ENCODE results near the gene HJURP.
A peak's percentile ranks its signal among the peaks of the same experiment; 100 is the strongest.
"Not testable (repeated sequence)": the region's sequence is repeated elsewhere in the genome, so short reads cannot be mapped to it uniquely, and the experiment has no call there.

Gene HJURP

DNA sequence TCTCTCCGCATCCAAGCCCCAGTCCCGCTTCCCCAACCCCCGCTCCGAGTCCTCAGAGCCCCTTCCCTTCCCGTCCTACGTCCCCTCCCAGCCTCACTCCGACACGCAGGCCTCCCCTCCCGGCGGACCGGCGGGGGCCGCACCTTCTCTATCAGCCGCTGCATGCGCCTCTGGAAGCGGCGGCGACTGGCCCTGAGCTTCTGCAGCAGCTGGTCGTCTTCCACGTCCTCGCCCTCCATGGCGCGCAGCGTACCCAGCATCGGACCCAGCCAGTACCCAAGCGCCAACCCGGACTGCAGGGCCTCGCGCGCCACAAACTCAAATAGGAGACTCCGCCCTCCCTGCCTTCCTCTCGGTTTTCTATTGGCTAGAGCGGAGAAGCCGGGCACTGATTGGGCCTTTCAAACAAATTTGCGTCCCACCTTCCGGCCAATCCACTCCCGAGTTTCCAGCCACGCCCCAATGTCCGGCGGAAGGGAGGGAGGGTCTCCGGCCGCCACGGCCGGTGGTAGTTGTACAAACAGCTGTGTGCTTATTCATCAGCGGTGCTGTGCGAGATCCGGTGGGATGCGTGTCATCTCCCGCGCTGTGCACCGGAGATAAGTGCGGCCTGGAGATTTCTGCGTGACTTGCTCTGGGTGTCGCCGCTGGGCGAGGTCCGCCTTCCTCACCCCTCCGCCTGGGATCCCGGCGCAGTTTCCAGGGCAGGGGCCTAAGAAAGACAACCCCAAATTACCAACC is at the start of gene HJURP:
TSS of gene HJURP (minus strand) at position 295 of the 741 bp plus-strand sequence. CDS start at position 260, 35 bp downstream.
- DNase-seq (ENCODE audit: low read depth in 1 of 2, low spot score in 1 of 2): peak; percentile 94 to 96
- TF ChIP-seq JUND (IDR thresholded peaks at IDR 0.05; ENCODE audit: low read depth): no peak
- in situ Hi-C loops (cut with HindIII; ENCODE audit: low pct_unique_long_range_greater_than_20kb, low sequenced_read_pairs): no loop called here

DNA sequence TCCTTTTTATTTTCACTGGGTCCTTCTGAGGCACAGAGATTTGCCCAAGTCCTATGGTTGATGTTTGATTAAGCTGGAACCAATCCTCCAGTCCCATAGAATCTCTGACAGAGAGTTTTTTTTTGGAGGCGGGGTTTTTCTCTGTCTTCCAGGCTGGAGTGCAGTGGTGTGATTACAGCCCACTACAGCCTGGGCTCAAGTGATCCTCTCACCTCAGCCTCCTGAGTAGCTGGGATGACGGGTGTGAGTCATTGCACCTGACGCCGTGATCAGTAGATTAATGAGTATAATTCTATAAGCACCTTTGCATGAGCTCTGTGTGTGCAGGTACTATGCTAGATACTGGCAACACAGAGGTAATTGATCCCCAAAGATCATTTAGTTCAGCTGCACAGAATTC is 47.5 kb upstream of the HJURP start:
- DNase-seq (ENCODE audit: low read depth in 1 of 2, low spot score in 1 of 2): no peak
- no peak for TF ChIP-seq JUND (IDR thresholded peaks at IDR 0.05; ENCODE audit: low read depth)
- in situ Hi-C loops (cut with HindIII; ENCODE audit: low pct_unique_long_range_greater_than_20kb, low sequenced_read_pairs): no loop called here

- in situ Hi-C loops (cut with HindIII; ENCODE audit: low pct_unique_long_range_greater_than_20kb, low sequenced_read_pairs): no loop called here
- TF ChIP-seq JUND (IDR thresholded peaks at IDR 0.05; ENCODE audit: low read depth): no peak
- DNase-seq (ENCODE audit: low read depth in 1 of 2, low spot score in 1 of 2): no peak
Observed at GRCh38 chr2:233901367-233901766, 47.0 kb upstream of the HJURP start.

DNA sequence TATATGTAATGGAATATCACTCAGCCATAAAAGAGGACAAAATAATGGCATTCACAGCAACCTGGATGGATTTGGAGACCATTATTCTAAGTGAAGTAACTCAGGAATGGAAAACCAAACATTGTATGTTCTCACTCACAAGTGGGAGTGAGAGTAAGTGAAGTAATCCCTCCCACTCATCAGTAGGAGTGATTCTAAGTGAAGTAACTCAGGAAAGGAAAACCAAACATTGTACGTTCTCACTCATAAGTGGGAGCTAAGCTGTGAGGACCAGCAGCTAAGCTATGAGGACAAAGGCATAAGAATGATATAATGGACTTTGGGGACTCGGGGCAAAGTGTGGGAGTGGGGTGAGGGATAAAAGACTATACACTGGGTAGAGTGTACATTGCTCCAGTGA is 41.9 kb upstream of the HJURP start:
- in situ Hi-C loops (cut with HindIII; ENCODE audit: low pct_unique_long_range_greater_than_20kb, low sequenced_read_pairs); DNase-seq (ENCODE audit: low read depth in 1 of 2, low spot score in 1 of 2): not testable (repeated sequence)

- in situ Hi-C loops (cut with HindIII; ENCODE audit: low pct_unique_long_range_greater_than_20kb, low sequenced_read_pairs): no loop called here
- DNase-seq (ENCODE audit: low read depth in 1 of 2, low spot score in 1 of 2): no peak
- TF ChIP-seq JUND (IDR thresholded peaks at IDR 0.05; ENCODE audit: low read depth): no peak
Observed at GRCh38 chr2:233892793-233893192, 38.5 kb upstream of the HJURP start.

GRCh38 chr2:233882353-233882752 is 28.0 kb upstream of the HJURP start:
- DNase-seq (ENCODE audit: low read depth in 1 of 2, low spot score in 1 of 2): no peak
- no peak for TF ChIP-seq JUND (IDR thresholded peaks at IDR 0.05; ENCODE audit: low read depth)
- in situ Hi-C loops (cut with HindIII; ENCODE audit: low pct_unique_long_range_greater_than_20kb, low sequenced_read_pairs): no loop called here

DNA sequence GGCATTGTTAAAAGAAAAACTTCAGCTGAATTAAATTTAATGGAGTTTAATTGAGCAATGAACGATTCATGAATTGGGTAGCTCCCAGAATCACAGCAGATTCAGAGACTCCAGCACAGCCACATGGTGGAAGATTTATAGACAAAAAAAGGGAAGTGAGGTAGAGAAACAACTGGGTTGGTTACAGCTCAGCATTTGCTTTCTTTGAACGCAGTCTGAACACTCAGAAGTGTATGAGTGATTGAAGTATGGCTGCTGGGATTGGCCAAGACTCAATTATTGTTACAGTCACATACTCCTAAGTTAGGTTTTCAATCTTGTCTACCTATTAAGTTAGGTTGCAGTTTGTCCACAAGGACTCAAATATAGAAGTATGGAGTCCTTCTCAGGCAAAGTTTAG is 17.8 kb upstream of the HJURP start:
- DNase-seq (ENCODE audit: low read depth in 1 of 2, low spot score in 1 of 2); in situ Hi-C loops (cut with HindIII; ENCODE audit: low pct_unique_long_range_greater_than_20kb, low sequenced_read_pairs): not testable (repeated sequence)

DNA sequence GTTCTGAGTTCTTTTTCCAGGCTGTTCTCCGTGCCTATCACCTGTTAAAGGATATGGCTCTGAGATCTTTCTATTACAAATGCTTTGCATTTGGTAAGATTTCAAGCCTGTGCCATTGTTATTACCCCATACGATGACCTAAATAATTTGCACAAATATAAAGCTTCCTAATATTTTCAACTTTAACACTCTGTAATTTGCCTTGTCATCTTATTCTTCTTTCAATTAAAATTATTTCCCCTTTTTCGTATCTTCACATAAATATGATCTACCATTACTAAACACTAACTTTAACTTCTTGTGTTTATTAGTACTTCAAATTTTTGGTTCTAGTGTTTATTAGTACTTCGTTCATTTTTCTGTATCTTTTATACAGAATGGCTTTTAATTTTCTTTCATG is 17.1 kb upstream of the HJURP start:
- in situ Hi-C loops (cut with HindIII; ENCODE audit: low pct_unique_long_range_greater_than_20kb, low sequenced_read_pairs): no loop called here
- no peak for TF ChIP-seq JUND (IDR thresholded peaks at IDR 0.05; ENCODE audit: low read depth)
- no peak for DNase-seq (ENCODE audit: low read depth in 1 of 2, low spot score in 1 of 2)

- TF ChIP-seq JUND (IDR thresholded peaks at IDR 0.05; ENCODE audit: low read depth): no peak
- in situ Hi-C loops (cut with HindIII; ENCODE audit: low pct_unique_long_range_greater_than_20kb, low sequenced_read_pairs): no loop called here
- DNase-seq (ENCODE audit: low read depth in 1 of 2, low spot score in 1 of 2): no peak
Observed at GRCh38 chr2:233867993-233868532, 13.7 kb upstream of the HJURP start, which contains the start of gene MSL3B. Gene MSL3B, minus strand, starts transcription at chr2:233868386.

DNA sequence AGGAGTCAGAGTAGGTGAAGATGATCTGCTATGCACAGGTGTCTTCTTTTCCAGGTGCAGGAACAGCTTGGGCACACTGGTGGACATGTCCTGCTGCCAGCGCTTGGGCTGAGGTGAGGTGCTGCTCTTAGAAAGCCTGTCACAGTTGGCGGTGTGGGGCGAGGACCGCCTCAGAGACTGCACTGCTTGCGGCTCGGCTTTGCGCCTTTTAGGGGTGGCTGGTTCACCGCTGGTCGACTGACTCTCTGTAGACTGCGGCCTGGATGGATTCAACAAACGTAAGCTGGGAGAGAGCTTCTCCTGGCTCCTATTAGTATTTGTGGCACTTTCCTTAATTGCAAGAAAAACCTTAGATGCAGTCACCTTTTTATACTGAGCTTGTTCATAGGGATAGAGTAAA is 12.1 kb upstream of the HJURP start:
- no peak for DNase-seq (ENCODE audit: low read depth in 1 of 2, low spot score in 1 of 2)
- in situ Hi-C loops (cut with HindIII; ENCODE audit: low pct_unique_long_range_greater_than_20kb, low sequenced_read_pairs): no loop called here
- TF ChIP-seq JUND (IDR thresholded peaks at IDR 0.05; ENCODE audit: low read depth): no peak

GRCh38 chr2:233865838-233866237 is 11.5 kb upstream of the HJURP start:
- no peak for TF ChIP-seq JUND (IDR thresholded peaks at IDR 0.05; ENCODE audit: low read depth)
- in situ Hi-C loops (cut with HindIII; ENCODE audit: low pct_unique_long_range_greater_than_20kb, low sequenced_read_pairs): no loop called here
- DNase-seq (ENCODE audit: low read depth in 1 of 2, low spot score in 1 of 2): no peak

GRCh38 chr2:233862261-233862768 is 8.0 kb upstream of the HJURP start:
- in situ Hi-C loops (cut with HindIII; ENCODE audit: low pct_unique_long_range_greater_than_20kb, low sequenced_read_pairs): no loop called here
- DNase-seq (ENCODE audit: low read depth in 1 of 2, low spot score in 1 of 2): peak in 1 of 2 experiments; percentile 33
- TF ChIP-seq JUND (IDR thresholded peaks at IDR 0.05; ENCODE audit: low read depth): no peak

GRCh38 chr2:233858331-233858730 is 4.0 kb upstream of the HJURP start:
- no peak for DNase-seq (ENCODE audit: low read depth in 1 of 2, low spot score in 1 of 2)
- in situ Hi-C loops (cut with HindIII; ENCODE audit: low pct_unique_long_range_greater_than_20kb, low sequenced_read_pairs): no loop called here
- TF ChIP-seq JUND (IDR thresholded peaks at IDR 0.05; ENCODE audit: low read depth): no peak

Measured in T47D (cell line).